GM12892 (cell line): ENCODE measurements around the gene CTNNB1.

Source experiments
- POLR2A ChIP-seq: IDR thresholded peaks from 2 replicates; pipeline ENCODE4 v1.6.1; 2011; ENCODE audit warnings: low read depth, low read length, control low read depth
- TAF1 ChIP-seq: IDR thresholded peaks from 2 replicates; pipeline ENCODE4 v1.6.1; 2011; ENCODE audit warnings: low read depth, mild to moderate bottlenecking, control low read depth, low read length, borderline replicate concordance

GRCh38 chr3:41239587-41239986 lies 40.3 kb downstream of the CTNNB1 start:
- no peak for TF ChIP-seq POLR2A
- no peak for TF ChIP-seq TAF1
